Hypothalamus (tissue), 51 donors: ENCODE data around the gene CTCF.
A peak's percentile ranks its signal among the peaks of the same experiment; 100 is the strongest.
"Not testable (repeated sequence)": the region's sequence is repeated elsewhere in the genome, so short reads cannot be mapped to it uniquely, and the experiment has no call there.

Experiments used
- DNase-seq, 51 donors: peaks; one replicate each; lab custom pipeline; 2025; lab: John Stamatoyannopoulos, UW

Gene CTCF, protein sequence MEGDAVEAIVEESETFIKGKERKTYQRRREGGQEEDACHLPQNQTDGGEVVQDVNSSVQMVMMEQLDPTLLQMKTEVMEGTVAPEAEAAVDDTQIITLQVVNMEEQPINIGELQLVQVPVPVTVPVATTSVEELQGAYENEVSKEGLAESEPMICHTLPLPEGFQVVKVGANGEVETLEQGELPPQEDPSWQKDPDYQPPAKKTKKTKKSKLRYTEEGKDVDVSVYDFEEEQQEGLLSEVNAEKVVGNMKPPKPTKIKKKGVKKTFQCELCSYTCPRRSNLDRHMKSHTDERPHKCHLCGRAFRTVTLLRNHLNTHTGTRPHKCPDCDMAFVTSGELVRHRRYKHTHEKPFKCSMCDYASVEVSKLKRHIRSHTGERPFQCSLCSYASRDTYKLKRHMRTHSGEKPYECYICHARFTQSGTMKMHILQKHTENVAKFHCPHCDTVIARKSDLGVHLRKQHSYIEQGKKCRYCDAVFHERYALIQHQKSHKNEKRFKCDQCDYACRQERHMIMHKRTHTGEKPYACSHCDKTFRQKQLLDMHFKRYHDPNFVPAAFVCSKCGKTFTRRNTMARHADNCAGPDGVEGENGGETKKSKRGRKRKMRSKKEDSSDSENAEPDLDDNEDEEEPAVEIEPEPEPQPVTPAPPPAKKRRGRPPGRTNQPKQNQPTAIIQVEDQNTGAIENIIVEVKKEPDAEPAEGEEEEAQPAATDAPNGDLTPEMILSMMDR

DNA sequence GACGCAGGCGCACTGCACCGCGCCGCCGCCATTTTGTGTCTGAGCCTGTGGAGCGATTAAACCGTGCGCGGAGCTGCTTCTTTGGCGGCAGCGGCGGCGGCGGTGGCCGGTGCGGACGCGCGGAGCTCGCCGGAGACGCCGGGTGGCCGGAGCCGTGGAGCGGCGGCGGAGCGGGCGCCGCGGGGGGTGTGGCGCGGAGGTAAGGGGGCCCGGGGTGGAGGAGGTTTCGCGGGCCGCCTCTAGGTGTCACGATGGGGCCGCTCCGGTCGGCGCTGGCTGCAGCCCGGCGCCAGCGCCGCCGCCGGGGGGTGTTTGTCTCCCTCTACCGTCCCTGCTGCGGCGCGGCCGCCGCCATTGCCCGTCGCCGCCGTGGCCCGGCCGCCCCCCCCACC is at the start of gene CTCF:
CTCF (plus strand) TSS at position 1 of the 392 bp plus-strand sequence. CDS start 48,307 bp downstream, outside the sequence.
- peak in 48 of 51 donors; percentile 57 to 95 (median 82) for DNase-seq

DNA sequence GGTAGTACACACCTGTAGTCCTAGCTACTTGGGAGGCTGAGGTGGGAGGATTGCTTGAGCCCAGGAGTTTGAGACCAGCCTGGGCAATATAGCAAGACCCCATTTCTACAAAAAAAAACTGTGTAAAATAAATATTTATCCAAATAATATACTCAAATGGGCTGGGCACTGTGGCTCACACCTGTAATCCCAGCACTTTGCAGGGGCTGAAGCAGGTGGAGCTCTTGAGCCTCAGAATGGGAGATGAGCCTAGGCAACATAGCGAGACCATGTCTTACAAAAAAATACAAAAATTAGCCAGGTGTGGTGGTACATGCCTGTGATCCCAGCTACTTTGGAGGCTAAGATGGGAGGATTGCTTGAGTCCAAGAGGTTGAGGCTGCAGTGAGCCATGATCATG is 48.4 kb upstream of the CTCF start:
- not testable (repeated sequence) for DNase-seq

DNA sequence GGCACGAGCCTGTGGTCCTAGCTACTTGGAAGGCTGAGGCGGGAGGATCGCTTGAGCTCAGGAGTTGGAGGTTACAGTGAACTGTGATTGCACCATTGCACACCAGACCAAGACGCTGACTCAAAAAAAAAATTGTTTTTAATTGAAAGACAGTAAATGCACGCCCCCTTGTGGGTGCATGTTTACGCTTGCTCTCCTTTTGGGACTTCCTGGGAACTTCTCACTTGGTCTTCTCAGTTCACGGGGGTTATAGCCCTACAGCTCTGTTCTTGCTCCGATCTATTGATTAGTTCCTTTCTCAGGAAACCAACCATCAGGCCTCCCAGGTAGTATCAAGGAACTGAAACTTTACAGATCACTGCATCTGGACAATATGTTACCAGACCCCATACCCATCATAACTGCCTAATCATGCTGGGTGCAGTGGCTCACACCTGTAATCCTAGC is 47.9 kb upstream of the CTCF start:
- peak in 24 of 51 donors; percentile 1 to 58 (median 24) for DNase-seq

DNA sequence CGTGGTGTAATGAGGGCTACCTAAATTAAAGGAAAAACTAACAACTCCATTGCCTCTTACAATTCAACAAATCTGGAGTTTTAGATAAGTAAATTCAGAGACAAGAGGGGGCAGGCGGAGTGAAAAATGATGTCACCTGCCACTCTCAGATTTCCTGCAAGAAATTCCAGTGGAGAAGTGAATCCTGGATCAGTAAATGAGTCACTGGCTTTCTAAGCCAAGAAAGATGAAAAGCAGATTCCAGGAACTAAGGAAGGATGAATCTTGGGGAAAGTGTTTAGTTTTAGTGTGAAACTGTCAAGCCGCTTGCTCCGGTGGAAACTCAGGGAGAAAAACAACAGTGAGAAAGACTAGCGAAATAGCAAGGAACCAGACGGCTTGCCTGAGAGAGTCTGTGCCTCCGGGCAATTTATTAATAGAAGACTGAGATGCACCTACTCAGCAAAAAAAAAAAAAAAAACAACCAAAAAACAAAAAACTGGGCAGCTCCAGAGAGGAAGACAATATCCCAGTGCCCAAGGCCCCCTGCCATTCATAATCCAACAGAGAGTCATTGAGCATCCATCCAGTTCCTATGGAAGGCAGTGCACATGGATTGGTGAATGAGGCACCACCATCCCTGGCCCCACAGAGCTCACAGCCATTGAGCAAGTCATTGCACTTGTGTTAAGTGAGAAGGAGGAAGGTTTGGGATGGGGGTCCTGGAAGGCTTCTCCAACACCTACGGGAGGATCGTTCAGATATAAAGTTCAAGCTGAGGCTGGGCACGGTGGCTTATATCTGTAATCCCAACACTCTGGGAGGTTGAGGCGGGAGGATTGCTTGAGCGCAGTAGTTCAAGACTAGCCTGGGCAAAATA is 45.8 kb upstream of the CTCF start:
- DNase-seq, result no peak

DNA sequence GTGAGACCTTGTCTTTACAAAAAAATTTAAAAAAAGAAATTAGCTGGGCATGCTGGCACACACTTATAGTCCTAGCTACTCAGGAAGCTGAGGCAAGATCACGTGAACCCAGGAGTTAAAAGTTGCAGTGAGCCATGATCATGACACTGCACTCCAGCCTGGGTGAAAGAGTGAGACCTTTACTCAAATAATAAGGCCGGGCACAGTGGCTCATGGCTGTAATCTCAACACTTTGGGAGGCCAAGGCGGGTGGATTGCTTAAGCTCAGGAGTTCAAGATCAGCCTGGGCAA is 45.2 kb upstream of the CTCF start:
- DNase-seq, result no peak

DNA sequence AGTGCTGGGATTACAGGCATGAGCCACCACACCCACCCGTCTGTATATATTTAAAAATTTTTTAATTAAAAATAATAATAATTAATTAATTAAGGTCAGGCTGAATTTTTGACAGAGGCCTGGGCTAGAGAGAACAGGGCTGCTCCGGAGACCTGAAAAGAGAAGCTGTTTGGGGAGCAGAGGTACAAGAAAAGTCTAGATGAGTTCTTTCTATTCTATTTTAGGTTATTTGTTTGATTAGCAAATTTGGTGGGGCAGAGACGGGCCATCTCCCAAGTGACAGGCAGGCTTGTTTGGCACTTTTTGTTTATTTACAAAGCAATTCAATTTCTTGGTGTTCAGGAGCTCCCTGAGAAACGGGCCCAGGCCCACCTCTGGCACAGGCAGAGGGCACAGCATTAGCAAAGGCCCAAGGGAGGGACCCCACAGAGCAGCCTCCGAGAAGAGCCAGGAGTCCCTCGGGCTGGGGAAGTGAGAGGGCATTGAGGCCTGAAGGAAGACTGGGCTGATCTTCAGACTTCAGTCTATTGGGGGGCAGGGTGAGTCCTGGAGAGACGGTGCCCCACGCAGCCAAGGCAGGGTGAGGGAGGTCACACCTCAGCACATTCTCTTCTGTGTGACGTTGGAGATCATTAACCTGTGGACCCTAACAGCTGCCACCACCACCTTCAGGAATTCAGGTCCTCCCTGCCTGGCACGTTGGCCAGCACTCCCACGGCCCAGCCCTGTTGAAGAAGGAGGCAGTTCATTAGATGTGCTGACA is 44.5 kb upstream of the CTCF start:
- no peak for DNase-seq

DNA sequence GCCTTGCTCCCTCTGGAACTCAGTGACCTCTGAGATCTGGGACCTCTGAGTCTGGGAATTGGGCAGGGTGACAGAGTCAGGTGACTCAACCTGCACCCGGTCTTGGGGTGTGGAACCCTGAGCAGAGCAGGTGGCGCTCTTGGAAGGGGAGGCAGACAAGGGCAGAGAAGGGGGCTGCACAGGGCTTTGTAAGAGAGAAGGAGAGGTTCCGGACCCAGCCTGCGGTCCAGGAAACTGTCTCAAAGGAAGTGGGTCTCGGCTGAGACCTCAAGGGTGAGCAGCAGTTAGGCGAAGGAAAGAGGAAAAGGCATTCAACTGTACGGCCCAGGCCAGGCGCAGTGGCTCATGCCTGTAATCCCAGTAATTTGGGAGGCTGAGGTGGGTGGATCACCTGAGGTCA is 43.6 kb upstream of the CTCF start:
- DNase-seq, result no peak

DNA sequence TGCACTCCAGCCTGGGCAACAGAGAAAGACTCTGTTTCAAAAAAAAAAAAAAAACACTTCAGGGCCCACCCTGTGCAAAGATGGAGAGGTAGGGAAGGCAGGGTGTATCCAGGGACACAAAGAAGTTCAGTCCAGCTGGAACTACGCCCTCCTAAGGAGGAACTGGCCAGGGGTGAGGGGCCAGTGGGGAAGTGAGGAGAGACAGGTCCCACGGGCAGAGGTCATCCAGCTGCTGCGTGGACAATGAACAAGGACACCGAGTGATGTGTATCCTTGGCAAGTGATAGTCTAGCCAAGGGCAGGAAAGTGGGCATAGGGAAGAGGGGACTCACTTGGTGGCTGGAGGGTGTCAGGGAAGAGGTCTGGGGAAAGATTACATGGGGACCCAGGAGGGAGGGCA is 43.1 kb upstream of the CTCF start:
- DNase-seq, result no peak

DNA sequence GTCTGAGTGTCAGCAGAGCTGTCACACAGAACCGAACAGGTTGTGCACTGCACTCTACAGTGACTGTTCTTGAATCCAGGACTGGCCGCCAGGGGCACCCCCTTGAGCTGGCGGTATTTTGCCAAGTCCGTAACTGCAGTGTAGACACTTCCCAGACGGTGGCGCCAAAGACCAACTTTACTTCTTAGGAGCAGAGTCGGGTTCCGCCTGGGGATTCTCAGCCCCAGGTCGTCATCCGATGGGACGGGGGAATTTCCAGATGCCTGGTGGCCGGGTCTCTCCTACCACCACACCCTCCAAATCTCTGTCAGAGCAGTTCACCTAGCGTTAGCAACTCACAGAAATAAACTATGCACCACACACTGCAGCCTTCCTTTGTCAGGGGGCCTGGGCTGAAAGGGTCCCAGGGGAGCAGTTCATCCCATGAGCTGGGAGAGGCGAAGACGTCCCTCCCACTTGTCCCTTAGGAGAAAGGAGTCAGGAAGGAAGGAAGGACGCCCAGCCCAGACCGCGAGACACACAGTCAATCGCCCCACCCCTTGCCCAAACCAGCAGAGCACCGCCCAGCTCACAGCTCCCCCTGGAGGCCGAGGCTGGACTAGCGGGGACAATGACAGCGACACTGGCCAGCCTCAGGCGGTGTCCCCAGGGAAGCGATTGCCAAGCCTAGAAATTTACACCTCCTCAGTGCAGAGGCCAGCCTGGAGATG is 41.1 kb upstream of the CTCF start:
- DNase-seq, result peak; percentile 44 to 98 (median 84)

DNA sequence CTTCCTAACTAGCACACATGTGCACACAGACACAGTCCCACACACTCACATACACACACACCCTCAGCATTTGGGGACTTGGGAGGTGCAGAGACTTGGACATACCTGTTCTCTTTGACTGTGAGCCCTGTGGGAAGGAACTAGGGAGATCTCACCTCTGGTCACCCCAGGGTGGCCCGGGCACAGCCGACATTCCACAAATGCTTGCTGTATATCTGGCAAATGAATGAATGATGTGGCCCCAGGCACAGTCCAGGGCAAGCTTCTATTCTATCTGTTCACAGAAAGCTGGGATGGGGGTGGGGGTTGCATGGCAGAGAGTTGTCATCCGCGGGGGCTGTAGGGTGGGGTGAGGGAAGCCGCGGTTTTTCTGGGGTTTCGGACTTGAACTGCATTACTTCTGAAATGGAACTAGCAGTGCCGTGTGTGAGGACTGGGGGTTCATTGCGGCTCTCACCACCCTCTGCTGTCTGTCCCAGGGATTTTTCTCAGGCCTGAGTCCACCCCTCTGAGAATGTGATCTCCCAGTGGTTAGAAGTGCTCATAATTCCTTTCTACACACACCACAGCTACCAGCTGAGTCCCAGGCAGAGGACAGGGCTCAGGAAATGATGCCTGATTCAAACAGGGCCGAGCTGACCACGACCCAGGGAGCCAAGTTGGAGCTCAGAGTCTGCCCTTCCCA is 37.0 kb upstream of the CTCF start:
- DNase-seq, result no peak

DNA sequence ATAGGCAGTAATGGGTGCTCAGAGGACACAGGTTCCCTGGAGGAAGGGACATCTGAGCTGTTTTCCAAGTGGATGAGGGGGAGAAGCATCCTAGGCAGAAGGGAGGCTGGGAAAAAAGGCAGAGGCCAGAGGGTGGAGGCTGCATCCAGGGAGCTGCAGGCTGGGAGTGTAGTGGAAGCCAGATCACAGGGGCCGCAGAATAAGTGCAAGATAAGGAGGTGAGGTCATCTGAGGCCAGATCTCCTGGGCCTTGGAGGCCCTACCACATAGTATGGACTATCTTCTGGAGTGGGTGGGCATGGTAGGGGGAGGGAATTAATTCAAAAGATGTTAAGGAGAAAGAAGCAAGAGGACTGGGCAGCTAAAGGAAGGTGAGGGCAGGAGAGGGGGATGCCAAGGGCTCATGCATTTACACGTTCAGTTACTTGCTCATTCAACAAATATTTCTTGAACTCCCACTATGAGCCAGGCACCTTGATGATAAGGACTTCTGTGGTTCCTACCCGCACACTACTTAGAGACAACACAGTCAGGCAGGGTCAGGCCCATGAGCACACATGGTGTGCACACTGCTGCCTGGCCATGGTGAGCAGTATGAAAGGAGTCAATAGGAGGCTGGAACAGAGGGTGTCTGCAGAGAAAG is 36.1 kb upstream of the CTCF start:
- DNase-seq, result no peak

DNA sequence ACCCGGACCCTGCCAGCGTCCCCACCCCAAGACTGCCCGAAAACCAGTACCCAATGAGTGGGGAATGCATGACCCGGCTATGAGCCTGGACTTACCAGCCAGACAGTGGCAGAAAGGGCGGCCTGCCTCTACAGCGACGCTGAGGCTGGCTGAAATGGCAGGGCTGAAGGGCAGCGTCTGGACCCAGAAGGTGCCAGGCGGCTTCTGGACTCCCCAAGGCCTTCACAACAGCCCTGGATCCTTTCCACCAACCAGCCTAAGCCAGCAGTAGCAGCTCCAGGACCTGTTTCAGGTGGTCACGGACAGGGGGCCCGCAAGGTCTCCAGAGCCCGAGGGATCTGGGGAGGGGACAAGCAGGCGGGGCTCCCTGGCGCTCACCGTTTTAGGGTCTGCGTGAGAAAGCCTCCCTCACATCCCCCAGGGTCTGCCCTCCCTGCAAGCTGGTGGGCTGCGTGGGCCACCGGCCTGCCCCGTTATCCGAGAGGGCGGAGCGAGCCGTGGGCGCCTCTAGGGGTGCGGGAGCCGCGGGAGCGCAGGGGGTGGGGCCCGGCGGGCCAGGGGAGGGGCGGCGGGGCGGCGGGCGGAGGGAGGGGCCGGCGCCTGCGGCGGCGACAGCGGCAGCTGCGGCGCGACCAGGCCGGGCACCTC is 34.0 kb upstream of the CTCF start, which contains the start of gene RIPOR1:
RIPOR1 (plus strand) TSS at position 608 of the 648 bp plus-strand sequence. CDS start 9,618 bp downstream, outside the sequence.
- peak in 36 of 51 donors; percentile 26 to 69 (median 54) for DNase-seq

DNA sequence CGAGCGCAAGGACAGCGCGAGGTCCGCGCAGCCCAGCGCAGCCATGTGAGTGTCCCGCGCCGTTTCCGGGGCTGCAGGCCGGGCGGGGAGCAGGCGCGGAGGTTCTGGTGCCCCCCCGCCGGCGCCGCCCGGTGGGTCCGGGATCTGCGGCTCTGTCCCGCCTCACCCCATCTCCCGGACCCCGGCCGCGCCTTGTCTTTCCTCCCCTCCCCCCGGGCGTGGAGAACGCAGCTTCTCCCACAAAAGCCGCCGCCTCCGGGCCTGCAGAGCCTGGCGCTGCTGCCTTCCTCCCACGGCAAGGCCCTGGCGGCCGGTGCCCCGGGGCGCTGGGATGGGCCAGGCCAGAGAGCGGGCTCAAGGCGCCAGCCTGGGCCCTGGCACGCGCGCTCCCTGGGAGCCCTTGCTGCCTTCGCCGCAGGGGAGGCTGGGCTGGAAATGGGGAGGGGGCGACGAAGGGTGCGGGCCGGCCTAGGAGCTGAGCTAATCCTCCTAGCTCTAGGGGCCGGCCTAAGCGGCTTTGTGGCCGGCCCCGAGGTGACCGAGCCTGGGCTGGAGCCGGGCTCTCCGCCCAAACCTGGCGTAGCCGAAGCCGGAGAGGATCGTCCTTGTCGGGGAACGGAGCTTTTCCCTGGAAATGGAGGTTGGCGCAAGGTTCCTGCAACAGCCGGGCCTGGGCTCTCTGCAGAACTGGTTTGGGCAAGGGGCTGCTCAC is 33.3 kb upstream of the CTCF start:
- peak in 15 of 51 donors; percentile 27 to 64 (median 49) for DNase-seq

DNA sequence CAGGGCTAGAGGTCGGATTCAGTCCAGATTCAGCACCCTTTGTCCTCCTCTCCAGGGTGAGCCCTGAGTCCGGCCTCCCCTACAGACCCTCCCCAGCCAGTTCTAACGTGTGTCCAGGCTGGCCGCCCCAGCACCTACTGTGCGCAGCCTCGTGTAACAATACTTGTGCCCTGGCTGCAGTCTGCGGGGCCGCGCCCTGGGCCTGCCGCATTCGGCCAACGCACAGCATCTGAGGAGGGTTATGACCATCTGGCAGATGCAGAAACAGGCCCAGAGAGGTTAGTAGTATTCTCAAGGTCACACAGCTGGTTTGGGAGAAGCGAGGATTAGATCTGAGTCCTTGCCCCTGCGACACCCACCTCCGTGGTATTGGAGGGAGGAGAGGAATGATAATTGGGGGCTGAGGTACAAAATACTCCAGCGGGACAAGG is 32.7 kb upstream of the CTCF start:
- peak in 5 of 51 donors; percentile 13 to 40 (median 23) for DNase-seq

DNA sequence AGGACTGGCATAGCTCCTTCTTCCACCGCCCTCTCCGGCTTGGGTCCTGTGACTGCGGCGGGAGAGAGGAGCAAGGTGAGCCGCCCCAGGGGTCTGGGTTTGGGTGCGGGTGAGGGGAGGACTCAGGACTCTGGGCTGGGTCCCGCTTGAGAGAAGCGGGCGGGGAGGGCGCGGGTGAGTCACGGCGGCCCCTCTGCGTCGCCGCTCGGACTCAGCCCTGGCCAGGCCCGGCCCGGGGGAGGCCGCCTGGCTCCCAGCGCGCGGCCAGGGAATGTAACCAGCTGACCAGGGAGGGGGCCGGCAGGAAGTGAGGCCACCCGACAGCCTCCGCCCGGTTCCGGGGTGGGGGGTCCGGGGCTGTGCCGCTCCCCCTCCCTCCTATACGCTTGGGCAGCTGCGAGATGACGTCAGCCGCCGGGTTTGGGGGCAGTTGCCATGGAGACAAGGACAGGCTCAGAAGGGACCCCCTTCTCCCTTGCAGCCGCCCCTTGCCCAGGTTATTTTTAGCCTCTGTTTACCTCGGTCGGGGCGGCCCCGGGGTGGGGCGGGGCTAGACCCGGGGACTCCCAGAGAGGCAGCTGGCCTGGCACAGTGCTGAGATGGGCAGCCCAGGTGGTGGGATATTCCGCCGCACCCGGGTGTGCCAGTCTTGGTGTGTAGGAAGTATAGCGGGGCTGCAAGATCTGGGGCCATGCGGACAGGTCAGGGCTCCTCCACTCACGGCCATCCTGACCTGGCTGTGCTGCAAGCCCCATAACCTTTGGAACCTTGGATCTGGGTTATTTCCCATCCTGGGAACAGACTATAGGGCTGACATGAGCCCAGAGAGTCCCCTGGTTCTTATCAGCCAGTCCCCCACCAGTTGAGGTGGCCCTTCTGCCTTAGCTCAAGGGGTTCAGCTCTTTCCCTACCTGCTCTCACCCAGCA is 32.0 kb upstream of the CTCF start:
- peak in 43 of 51 donors; percentile 17 to 80 (median 55) for DNase-seq

DNA sequence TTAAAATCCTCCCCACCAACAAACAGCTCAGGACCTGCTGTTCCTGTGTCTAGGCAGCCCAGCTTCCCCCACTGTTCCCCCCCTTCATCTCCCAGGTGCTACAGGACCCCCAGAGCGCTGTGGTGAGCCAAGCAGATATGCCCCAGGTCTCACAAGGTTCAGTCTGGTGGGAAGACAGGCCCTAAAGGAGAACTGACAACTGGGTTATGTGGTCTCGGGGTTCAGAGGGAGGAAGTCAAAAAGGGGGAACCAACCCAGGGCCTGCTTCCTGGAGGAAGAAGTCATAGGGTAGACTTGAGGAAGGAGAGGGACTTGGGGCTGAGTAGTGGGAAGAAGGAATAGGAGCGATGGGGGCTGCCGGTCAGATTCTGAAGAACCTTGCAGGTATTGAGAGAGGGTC is 31.1 kb upstream of the CTCF start:
- peak in 9 of 51 donors; percentile 4 to 26 (median 16) for DNase-seq
